GM21390 (cell line): ENCODE results near the gene GH2.
"Not testable (repeated sequence)": the region's sequence is repeated elsewhere in the genome, so short reads cannot be mapped to it uniquely, and the experiment has no call there.

Experiments used
- ATAC-seq: cut with Tn5 transposase; IDR thresholded peaks from one replicate; pipeline ENCODE4 v1.9.1; 2021; ENCODE audit not compliant: unreplicated experiment

Gene GH2

GRCh38 chr17:63881935-63882601, at the start of gene GH2:
GH2 (minus strand) TSS chr17:63881944; CDS start chr17:63881801, 143 bp downstream.
- ATAC-seq = no peak

GRCh38 chr17:63930951-63931575, 49.3 kb upstream of the GH2 start:
- peak; percentile 46 for ATAC-seq

GRCh38 chr17:63929860-63930766, 48.4 kb upstream of the GH2 start:
- ATAC-seq = no peak

GRCh38 chr17:63928966-63929695, 47.4 kb upstream of the GH2 start:
- ATAC-seq = no peak

GRCh38 chr17:63928172-63928666, 46.5 kb upstream of the GH2 start:
- no peak for ATAC-seq

GRCh38 chr17:63927464-63928171, 45.9 kb upstream of the GH2 start:
- no peak for ATAC-seq

- no peak for ATAC-seq
These were observed 44.4 kb upstream of the GH2 start for GRCh38 chr17:63926164-63926563.

- no peak for ATAC-seq
These were observed 43.9 kb upstream of the GH2 start for GRCh38 chr17:63925615-63926014.

- peak; percentile 48 for ATAC-seq
These were observed 40.7 kb upstream of the GH2 start for GRCh38 chr17:63922402-63922801.

GRCh38 chr17:63920779-63921178, 39.0 kb upstream of the GH2 start:
- ATAC-seq = not testable (repeated sequence)

- not testable (repeated sequence) for ATAC-seq
These were observed 38.3 kb upstream of the GH2 start for GRCh38 chr17:63920050-63920449.

GRCh38 chr17:63919311-63919723, 37.6 kb upstream of the GH2 start:
- peak; percentile 75 for ATAC-seq

GRCh38 chr17:63918789-63919305, 37.1 kb upstream of the GH2 start, which contains the start of gene GH1:
GH1 (minus strand) TSS chr17:63918839; CDS start chr17:63918776, 63 bp downstream.
- not testable (repeated sequence) for ATAC-seq

GRCh38 chr17:63918305-63918704, 36.6 kb upstream of the GH2 start:
- no peak for ATAC-seq

GRCh38 chr17:63917646-63918045, 35.9 kb upstream of the GH2 start:
- no peak for ATAC-seq

GRCh38 chr17:63917206-63917605, 35.5 kb upstream of the GH2 start:
- not testable (repeated sequence) for ATAC-seq

- no peak for ATAC-seq
These were observed 34.9 kb upstream of the GH2 start for GRCh38 chr17:63916566-63917185.

- not testable (repeated sequence) for ATAC-seq
These were observed 34.0 kb upstream of the GH2 start for GRCh38 chr17:63915753-63916152.

GRCh38 chr17:63914471-63914870, 32.7 kb upstream of the GH2 start:
- ATAC-seq = no peak
